ENCODE data around the gene EDARADD. TPM values are rescaled to one million over a fixed set of nuclear protein-coding genes. Genes with fewer than 3 reads are reported as not detected.

EDARADD gene
- total and polyA plus RNA-seq, 2 of the 13 experiments (the other 11 are each of a cell fraction or from before 2014, with no cell fraction given) = 0.03 TPM; not detected in 1

- TF ChIP-seq JUNB (CRISPR knock-in tag; IDR thresholded peaks at IDR 0.05; ENCODE audit: borderline replicate concordance) = no peak
- no peak for TF ChIP-seq PLSCR1 (CRISPR knock-in tag; IDR thresholded peaks at IDR 0.05; ENCODE audit: borderline replicate concordance)
- TF ChIP-seq, protein P1, sequence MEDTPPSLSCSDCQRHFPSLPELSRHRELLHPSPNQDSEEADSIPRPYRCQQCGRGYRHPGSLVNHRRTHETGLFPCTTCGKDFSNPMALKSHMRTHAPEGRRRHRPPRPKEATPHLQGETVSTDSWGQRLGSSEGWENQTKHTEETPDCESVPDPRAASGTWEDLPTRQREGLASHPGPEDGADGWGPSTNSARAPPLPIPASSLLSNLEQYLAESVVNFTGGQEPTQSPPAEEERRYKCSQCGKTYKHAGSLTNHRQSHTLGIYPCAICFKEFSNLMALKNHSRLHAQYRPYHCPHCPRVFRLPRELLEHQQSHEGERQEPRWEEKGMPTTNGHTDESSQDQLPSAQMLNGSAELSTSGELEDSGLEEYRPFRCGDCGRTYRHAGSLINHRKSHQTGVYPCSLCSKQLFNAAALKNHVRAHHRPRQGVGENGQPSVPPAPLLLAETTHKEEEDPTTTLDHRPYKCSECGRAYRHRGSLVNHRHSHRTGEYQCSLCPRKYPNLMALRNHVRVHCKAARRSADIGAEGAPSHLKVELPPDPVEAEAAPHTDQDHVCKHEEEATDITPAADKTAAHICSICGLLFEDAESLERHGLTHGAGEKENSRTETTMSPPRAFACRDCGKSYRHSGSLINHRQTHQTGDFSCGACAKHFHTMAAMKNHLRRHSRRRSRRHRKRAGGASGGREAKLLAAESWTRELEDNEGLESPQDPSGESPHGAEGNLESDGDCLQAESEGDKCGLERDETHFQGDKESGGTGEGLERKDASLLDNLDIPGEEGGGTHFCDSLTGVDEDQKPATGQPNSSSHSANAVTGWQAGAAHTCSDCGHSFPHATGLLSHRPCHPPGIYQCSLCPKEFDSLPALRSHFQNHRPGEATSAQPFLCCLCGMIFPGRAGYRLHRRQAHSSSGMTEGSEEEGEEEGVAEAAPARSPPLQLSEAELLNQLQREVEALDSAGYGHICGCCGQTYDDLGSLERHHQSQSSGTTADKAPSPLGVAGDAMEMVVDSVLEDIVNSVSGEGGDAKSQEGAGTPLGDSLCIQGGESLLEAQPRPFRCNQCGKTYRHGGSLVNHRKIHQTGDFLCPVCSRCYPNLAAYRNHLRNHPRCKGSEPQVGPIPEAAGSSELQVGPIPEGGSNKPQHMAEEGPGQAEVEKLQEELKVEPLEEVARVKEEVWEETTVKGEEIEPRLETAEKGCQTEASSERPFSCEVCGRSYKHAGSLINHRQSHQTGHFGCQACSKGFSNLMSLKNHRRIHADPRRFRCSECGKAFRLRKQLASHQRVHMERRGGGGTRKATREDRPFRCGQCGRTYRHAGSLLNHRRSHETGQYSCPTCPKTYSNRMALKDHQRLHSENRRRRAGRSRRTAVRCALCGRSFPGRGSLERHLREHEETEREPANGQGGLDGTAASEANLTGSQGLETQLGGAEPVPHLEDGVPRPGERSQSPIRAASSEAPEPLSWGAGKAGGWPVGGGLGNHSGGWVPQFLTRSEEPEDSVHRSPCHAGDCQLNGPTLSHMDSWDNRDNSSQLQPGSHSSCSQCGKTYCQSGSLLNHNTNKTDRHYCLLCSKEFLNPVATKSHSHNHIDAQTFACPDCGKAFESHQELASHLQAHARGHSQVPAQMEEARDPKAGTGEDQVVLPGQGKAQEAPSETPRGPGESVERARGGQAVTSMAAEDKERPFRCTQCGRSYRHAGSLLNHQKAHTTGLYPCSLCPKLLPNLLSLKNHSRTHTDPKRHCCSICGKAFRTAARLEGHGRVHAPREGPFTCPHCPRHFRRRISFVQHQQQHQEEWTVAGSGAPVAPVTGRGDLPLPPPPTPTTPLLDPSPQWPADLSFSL (CRISPR knock-in tag; IDR thresholded peaks at IDR 0.05) = no peak
- TF ChIP-seq FOXA3 (CRISPR knock-in tag; IDR thresholded peaks at IDR 0.05) = peak; percentile 81
- TF ChIP-seq GABPB1 (CRISPR knock-in tag; IDR thresholded peaks at IDR 0.05) = no peak
- TF ChIP-seq RBM39 (IDR thresholded peaks at IDR 0.05; ENCODE audit: low read depth, low read length, poor library complexity, severe bottlenecking) = no peak
- TF ChIP-seq PHF20 (CRISPR knock-in tag; IDR thresholded peaks at IDR 0.05) = no peak
- no peak for TF ChIP-seq ZNF749 (CRISPR knock-in tag; IDR thresholded peaks at IDR 0.05; ENCODE audit: borderline replicate concordance)
- no peak for TF ChIP-seq CREB3 (CRISPR knock-in tag; IDR thresholded peaks at IDR 0.05)
- TF ChIP-seq, protein P2, sequence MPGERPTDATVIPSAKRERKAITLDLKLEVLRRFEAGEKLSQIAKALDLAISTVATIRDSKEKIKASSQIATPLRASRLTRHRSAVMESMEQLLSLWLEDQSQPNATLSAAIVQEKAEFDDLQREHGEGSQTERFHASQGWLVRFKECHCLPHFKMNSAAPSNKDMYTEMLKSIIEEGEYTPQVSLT (CRISPR knock-in tag; IDR thresholded peaks at IDR 0.05; ENCODE audit: borderline replicate concordance, low read depth) = no peak
- TF ChIP-seq HOXA7 (CRISPR knock-in tag; IDR thresholded peaks at IDR 0.05) = no peak
- TF ChIP-seq ARID5B (CRISPR knock-in tag; IDR thresholded peaks at IDR 0.05) = peak; percentile 83
Observed at GRCh38 chr1:236516929-236517704, 123.0 kb downstream of the EDARADD start (continued).

Data from HepG2 (cell line).